IMR-90 (cell line): Measurements from ENCODE around the gene ARHGEF18. TPM values are rescaled to one million over a fixed set of nuclear protein-coding genes. Genes with fewer than 3 reads are reported as not detected.

Experiments
- MAZ ChIP-seq: IDR thresholded peaks from 2 replicates; pipeline ENCODE4 v1.6.1; 2012; ENCODE audit warnings: low read depth, mild to moderate bottlenecking, low read length, improper control_type of control experiment, moderate library complexity, borderline replicate concordance
- USF2 ChIP-seq: fragments of 150-350 bp; IDR thresholded peaks from 2 replicates; pipeline ENCODE4 v1.6.1; 2017; ENCODE audit warnings: mild to moderate bottlenecking, antibody characterized with exemption, low read length, low read depth
- polyA plus RNA-seq, 3 experiments: library from polyadenylated mRNA; depleted of rRNA; stranded (reverse); fragments of >200 nt; gene quantifications; 2 replicates each; pipeline ENCODE4 v1.2.3, GENCODE V29; 2012; ENCODE audit warnings: low replicate concordance in 1 of 3
- total RNA-seq: library from RNA; depleted of rRNA; stranded (reverse); fragments of >200 nt; gene quantifications from 2 replicates; pipeline ENCODE4 v1.2.3, GENCODE V29; 2012

Gene ARHGEF18
- total and polyA plus RNA-seq, 2 of the 4 experiments (the other 2 are of a cell fraction), result 11.6 to 12.4 TPM

- TF ChIP-seq USF2 (0 out of 2 replicates have a peak, but pooled peaks have one; percentile 13), MAZ (peak; percentile 89; the same call in 1 of the 2 replicates)
Observed at GRCh38 chr19:7394731-7395359, 46.1 kb downstream of the ARHGEF18 start (continued).
